C4-2B (cell line): Measurements from ENCODE around the gene SSU72.

ENCODE experiments used
- H3K27ac ChIP-seq: fragments of 450-650 bp; 2 replicates; pipeline ENCODE4 v1.5.1; 2017
- CTCF ChIP-seq: fragments of 450-650 bp; conservative IDR thresholded peaks from 2 replicates; pipeline ENCODE4 v1.5.1; 2017; ENCODE audit warnings: mild to moderate bottlenecking
- ZFX ChIP-seq: fragments of 450-650 bp; IDR thresholded peaks from 2 replicates; pipeline ENCODE4 v1.6.1; 2017

The SSU72 gene

GRCh38 chr1:1552263-1552639 lies 22.4 kb downstream of the SSU72 start:
- no peak overlapping the region for H3K27ac ChIP-seq
- TF ChIP-seq CTCF (no peak), ZFX (no peak)

GRCh38 chr1:1551524-1552262 lies 23.0 kb downstream of the SSU72 start:
- TF ChIP-seq ZFX (no peak), CTCF (no peak)
- H3K27ac ChIP-seq = no peak overlapping the region

GRCh38 chr1:1550591-1551432 lies 23.9 kb downstream of the SSU72 start:
- H3K27ac ChIP-seq = no peak overlapping the region
- TF ChIP-seq ZFX (no peak), CTCF (no peak)

- TF ChIP-seq ZFX (no peak), CTCF (no peak)
- no peak overlapping the region for H3K27ac ChIP-seq
These were observed 24.6 kb downstream of the SSU72 start for GRCh38 chr1:1550087-1550486.

DNA sequence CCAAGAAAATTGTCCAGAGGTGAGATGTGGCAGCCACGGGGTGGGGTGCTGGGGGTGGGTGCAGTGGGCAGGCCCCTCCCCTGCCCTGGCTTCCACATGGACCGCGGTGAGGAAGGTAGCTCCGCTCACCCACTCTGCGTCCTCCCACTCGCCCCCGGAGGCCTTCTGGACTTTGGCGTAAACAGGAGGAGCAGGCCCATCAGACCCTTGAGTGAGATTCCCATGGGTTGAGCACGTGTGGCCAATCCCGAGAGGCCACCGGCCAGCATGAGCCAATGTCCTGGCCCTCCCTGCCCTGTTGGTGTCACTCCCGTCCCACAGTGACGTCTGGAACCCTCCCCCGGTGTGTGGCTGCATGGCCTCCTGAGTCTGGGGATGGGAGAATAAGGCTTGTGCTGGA lies 26.1 kb downstream of the SSU72 start:
- H3K27ac ChIP-seq = no peak overlapping the region
- TF ChIP-seq CTCF (no peak), ZFX (no peak)

DNA sequence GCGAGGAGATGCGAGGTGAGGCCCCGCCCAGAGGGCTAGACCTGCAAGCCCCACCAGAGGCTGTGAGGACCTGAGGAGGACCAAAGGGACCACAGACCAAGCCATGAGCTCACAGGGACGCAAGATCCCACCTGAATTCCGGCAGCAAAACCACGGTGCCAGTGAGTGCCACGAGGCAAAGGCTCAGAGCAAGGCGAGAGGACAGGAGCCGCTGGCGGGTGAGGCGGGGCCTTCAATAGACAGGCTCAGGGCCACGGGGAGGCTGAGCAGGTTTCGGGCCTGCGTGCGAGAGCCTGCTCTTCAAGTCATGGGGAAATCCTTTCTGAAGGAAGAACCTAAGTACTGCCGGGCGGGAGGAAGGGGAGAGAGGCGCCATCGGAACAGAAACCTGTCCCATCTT lies 27.2 kb downstream of the SSU72 start:
- TF ChIP-seq ZFX = no peak
- TF ChIP-seq CTCF = no peak
- no peak overlapping the region for H3K27ac ChIP-seq

DNA sequence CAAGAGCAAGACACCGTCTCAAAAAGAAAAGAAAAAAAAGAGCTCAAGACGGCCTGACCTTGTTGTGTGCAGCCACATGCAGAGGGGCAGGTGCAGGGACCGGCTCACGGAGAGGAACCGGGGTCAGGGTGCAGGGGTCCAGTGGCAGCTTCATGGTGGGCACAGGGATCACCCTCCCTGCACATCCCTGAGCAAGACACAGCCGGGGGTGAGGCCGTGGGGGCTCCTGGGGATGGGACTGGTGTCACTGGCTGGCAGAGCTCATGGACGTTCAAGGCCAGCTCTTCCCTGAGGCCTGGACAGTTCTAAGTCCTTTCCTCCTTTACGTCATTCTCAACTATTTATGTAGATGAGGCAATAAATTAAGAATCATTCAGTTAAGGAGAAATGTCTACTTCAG lies 27.7 kb downstream of the SSU72 start:
- TF ChIP-seq ZFX (no peak), CTCF (no peak)
- H3K27ac ChIP-seq = no peak overlapping the region
